GM12872 (cell line): Measurements from ENCODE around the gene PAPSS1.

Experiments
- TF ChIP-seq, protein P1 (sequence below): IDR thresholded peaks from 3 replicates; pipeline ENCODE4 v1.5.1; 2011; ENCODE audit warnings: low read depth, mild to moderate bottlenecking, low read length, moderate library complexity; ENCODE audit not compliant: insufficient read depth

Gene PAPSS1

DNA sequence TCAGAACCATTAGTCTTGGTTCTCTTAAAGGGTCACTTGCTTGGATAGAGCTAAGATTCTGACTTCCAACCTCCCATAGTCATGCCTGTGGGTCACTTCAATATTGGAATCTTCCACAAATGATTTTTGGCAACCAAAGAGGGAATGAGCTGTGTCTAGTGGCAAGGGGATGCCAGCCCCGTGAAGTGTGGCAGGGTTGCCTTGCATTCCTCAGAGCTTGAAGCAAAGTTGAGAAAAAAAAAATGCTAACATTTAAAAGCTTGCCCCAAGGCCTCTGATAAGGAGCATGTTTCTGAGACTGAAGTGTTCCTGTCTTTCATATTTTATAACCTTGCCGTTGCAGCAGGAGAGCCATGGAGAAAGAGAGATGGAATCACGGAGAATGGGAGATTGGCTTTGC lies 120.2 kb downstream of the PAPSS1 start:
- TF ChIP-seq, protein P1, sequence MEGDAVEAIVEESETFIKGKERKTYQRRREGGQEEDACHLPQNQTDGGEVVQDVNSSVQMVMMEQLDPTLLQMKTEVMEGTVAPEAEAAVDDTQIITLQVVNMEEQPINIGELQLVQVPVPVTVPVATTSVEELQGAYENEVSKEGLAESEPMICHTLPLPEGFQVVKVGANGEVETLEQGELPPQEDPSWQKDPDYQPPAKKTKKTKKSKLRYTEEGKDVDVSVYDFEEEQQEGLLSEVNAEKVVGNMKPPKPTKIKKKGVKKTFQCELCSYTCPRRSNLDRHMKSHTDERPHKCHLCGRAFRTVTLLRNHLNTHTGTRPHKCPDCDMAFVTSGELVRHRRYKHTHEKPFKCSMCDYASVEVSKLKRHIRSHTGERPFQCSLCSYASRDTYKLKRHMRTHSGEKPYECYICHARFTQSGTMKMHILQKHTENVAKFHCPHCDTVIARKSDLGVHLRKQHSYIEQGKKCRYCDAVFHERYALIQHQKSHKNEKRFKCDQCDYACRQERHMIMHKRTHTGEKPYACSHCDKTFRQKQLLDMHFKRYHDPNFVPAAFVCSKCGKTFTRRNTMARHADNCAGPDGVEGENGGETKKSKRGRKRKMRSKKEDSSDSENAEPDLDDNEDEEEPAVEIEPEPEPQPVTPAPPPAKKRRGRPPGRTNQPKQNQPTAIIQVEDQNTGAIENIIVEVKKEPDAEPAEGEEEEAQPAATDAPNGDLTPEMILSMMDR, result no peak

DNA sequence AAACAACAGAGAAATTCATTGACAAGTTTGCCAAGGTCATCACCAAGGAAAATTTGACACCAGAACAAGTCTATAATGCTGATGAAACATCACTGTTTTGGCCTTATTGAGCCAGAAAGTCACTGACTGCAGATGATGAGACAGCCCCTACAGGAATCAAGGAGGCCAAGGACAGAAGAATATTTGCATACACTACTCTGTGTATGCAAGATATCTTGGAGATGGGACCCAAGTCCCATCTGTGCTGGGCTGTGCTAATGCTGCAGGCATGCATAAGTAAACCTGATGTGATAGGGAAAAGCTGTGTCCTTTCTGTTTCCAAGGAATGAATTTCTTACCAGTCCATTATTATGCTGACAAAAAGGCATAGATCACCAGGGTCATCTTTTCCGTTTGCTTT lies 126.8 kb downstream of the PAPSS1 start:
- TF ChIP-seq, protein P1, result no peak

DNA sequence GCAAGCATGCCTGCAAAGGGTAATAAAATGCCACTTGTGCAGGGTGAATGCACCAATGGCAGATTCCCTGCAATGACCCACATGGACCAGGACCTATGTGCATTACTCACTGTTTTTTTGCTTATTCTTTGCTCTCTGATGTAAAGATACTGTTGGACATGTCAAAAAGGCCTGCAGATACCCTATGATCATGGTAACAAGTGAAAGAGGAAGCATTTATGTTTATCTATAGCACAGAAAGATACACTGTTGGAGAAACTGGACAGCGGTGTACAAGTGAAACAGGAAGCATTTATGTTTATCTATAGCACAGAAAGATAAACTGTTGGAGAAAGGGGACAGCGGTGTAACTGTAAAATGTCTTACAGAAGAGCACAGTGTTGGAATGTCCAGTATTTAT lies 127.5 kb downstream of the PAPSS1 start:
- TF ChIP-seq, protein P1, result no peak

DNA sequence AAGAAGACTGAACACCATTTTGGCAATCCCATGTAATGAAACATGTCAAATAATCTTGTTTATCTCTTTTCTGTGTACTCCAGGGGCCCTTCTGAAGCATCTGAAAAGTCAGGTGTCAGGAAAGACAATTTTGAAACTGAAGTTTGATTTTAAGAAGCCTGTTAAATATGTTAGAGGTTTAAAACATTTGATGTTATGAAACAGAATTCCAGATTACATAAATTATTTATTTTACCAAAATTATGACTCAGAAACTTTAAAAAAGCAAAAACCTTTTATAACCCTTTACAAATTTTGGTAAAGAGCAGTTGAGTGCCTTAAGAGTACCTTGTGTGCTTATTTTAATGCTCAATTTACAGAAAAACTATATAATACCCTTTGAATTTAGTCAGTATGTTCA lies 130.8 kb downstream of the PAPSS1 start:
- TF ChIP-seq, protein P1, result no peak

DNA sequence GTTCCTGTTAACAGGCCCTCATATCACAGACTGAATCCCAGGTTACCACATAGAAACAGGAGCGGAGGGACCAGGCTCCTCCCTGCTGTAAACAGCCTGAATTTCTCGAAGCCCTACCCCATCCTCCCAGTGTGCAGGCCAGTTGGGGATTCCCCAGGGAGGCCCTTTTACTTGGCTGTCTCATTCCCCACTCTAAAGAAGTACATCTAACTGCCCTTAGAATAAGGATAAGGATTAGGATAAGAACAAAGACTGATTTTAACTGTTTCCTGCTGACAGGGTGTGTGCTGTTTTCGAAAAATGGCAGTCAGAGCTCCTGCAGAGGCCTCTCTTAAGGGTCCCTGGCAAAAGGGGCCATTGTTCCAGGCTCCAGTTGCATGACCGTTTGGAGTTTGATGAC lies 133.7 kb downstream of the PAPSS1 start:
- TF ChIP-seq, protein P1, result no peak

DNA sequence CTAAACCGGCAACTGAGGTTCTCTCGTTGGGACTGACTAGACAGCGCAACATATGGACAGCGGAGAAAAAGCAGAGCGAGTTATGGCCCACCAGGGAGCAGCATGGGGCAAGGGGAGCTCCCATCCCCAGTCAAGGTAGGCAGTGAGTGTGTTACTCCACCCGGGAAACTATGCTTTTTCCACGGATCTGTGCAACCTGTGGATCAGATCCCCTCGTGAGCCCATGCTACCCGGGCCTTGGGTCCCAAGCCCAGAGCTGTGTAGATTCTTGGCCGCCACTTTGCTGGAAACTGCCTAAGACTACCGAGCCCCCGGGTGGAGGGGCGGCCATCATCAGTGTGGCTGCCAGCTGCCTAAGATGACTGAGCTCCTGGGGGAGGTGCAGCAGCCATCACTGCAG lies 140.9 kb downstream of the PAPSS1 start:
- TF ChIP-seq, protein P1, result no peak

DNA sequence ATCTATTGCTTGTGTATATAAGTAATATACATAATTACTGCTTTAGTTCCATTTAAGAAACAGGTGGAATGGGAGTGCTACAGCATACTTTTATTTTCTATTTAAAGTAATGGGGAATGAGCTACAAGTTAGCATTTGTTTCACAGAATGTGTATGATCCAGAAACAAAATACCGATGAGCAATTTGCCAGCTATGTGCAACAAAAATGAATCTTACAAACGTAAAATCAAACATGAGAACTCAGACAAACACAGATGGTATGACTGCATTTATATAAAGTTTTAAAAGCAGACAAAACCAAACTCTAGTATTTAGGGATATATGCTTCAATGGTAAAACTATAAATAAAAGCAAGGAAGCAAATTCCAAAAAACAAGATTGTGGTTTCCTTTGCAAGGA lies 141.7 kb downstream of the PAPSS1 start:
- TF ChIP-seq, protein P1, result no peak

DNA sequence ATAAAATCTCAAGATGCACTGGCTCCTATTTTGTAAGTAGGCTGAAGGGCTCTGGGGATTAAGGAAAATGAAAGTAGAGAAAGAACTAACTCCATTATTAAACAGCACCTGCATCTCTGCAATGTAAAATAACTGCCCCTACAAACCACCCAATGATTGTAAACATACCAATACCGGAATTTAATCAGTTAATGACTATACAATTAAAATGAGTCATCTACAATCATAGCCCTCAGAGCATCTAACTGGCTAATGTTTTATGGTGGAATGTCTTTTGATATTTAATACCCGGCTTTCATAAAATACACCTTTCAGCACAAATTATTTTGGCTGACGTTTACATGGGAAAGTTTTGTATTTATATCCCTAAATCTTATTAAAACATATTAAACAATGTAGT lies 142.3 kb downstream of the PAPSS1 start:
- TF ChIP-seq, protein P1, result no peak
